ENCODE measurements around the gene PGAP2.

The PGAP2 gene

DNA sequence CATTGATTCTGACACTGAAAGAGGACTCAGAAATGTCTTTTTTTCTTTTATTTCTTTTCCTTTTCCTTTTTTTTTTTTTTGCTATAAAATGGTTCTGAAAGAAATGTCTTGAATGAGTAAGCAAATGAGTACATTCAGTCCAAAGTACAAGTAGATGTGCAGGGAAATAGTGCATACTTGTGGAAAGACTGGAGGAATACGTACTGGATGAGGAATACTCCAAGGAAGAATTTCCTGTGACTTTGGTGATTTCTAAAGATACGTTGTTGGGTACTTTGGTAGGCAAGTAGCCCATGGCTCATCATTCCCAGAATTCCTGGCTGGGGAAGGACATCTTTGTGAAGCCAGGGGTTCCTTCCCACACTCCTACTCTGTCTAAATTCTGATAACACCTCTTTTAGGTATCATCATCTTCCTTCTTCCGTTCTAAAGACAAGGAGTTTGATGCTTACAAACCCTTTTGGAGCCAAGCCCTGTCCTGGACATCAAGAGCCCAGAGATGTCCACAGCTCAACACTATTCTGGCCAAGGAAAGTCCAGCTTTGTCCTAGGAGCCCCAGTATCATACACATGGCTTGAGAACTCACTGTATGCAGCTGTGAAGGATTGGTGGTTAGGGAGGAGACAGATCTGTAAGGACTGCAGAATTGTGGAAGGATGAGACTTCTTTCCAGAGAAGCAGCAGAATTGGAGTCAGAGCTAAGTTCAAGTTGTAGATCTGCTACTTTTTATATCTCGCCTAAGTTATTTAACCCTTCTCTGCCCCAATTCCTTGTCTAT, 6.2 kb upstream of the PGAP2 start:
- H3K36me3 ChIP-seq (ENCODE audit: control insufficient read depth in 2 of 2, insufficient read depth in 1 of 2, low read length in 2 of 2) = no peaks in the 10 kb centered on the region
- ChIA-PET POLR2A (interaction anchor here (0.6 to 0.7 kb wide), 2 partner anchors 12 to 377 kb away, joined by 3 to 4 read pairs; no protein-coding TSS in a partner anchor), CTCF (interaction anchor here (1.0 kb wide), 1 partner anchor 47 kb away, joined by 3 read pairs; no protein-coding TSS in a partner anchor)
- H3K27ac ChIP-seq (ENCODE audit: extremely low read depth, low read depth, low read length) = no peak overlapping the region
- TF ChIP-seq ZNF558 (tag by site-specific recombination; IDR thresholded peaks at IDR 0.05) (no peak), ZNF654 (tag by site-specific recombination; IDR thresholded peaks at IDR 0.05; ENCODE audit: low read depth) (no peak)
- H3K9me3 ChIP-seq (ENCODE audit: control insufficient read depth, insufficient read depth, low read depth, low read length) = no peaks in the 10 kb centered on the region
- H3K4me3 ChIP-seq (ENCODE audit: low read depth, low read length) = no peak overlapping the region
- H3K4me1 ChIP-seq (ENCODE audit: control insufficient read depth, insufficient read depth, low read length) = no peaks in the 10 kb centered on the region

DNA sequence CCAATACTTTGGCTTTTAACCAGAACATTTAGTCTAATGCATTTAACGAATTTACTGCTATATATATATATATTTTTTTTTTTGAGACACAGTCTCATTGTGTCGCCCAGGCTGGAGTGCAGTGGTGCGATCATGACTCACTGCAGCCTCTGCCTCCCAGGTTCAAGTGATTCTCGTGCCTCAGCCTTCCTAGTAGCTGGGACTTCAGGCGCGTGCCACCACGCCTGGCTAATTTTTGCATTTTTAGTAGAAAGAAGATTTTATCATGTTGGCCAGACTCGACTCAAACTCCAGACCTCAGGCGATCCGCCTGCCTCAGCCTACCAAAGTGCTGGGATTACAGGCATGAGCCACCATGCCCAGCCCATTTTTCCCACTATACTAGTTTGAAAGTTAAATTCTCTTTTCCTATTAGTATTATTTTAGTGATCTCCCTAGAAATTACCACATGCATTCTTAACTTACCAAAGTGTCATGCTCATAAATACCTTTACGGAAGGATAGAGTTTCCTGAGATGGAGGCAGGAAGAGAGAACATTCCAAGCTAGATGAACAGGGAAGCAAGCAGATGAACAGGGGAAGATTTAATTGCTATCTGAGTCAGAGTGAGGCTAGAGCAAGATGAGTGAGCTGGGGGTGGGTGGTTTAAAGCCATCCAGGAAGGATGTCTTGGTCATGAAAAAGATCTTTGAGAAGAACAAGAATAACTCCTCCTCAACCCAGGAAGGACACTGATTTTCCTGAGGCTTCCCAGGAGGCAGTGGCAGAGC, 4.4 kb upstream of the PGAP2 start:
- ChIA-PET POLR2A (interaction anchor here (0.5 kb wide), 1 partner anchor 241 kb away, joined by 4 read pairs; no protein-coding TSS in a partner anchor), CTCF (interaction anchor here (0.6 to 0.7 kb wide), 2 partner anchors 28 to 79 kb away, joined by 3 read pairs; no protein-coding TSS in a partner anchor)
- TF ChIP-seq, protein P1, sequence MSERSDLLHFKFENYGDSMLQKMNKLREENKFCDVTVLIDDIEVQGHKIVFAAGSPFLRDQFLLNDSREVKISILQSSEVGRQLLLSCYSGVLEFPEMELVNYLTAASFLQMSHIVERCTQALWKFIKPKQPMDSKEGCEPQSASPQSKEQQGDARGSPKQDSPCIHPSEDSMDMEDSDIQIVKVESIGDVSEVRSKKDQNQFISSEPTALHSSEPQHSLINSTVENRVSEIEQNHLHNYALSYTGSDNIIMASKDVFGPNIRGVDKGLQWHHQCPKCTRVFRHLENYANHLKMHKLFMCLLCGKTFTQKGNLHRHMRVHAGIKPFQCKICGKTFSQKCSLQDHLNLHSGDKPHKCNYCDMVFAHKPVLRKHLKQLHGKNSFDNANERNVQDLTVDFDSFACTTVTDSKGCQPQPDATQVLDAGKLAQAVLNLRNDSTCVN (tag by site-specific recombination; optimal IDR thresholded peaks at IDR 0.05) = no peak
- TF ChIP-seq ZNF560 (tag by site-specific recombination; IDR thresholded peaks at IDR 0.05; ENCODE audit: borderline replicate concordance) (no peak), ZSCAN23 (tag by site-specific recombination; IDR thresholded peaks at IDR 0.05) (no peak), GLIS2 (tag by site-specific recombination; IDR thresholded peaks at IDR 0.05) (no peak), ZNF510 (tag by site-specific recombination; IDR thresholded peaks at IDR 0.05; ENCODE audit: insufficient replicate concordance) (no peak), WT1 (tag by site-specific recombination; IDR thresholded peaks at IDR 0.05) (no peak), ZNF324 (tag by site-specific recombination; IDR thresholded peaks at IDR 0.05) (no peak)
- TF ChIP-seq, protein P2, sequence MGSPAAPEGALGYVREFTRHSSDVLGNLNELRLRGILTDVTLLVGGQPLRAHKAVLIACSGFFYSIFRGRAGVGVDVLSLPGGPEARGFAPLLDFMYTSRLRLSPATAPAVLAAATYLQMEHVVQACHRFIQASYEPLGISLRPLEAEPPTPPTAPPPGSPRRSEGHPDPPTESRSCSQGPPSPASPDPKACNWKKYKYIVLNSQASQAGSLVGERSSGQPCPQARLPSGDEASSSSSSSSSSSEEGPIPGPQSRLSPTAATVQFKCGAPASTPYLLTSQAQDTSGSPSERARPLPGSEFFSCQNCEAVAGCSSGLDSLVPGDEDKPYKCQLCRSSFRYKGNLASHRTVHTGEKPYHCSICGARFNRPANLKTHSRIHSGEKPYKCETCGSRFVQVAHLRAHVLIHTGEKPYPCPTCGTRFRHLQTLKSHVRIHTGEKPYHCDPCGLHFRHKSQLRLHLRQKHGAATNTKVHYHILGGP (tag by site-specific recombination; IDR thresholded peaks at IDR 0.05) = no peak
- TF ChIP-seq, protein P3, sequence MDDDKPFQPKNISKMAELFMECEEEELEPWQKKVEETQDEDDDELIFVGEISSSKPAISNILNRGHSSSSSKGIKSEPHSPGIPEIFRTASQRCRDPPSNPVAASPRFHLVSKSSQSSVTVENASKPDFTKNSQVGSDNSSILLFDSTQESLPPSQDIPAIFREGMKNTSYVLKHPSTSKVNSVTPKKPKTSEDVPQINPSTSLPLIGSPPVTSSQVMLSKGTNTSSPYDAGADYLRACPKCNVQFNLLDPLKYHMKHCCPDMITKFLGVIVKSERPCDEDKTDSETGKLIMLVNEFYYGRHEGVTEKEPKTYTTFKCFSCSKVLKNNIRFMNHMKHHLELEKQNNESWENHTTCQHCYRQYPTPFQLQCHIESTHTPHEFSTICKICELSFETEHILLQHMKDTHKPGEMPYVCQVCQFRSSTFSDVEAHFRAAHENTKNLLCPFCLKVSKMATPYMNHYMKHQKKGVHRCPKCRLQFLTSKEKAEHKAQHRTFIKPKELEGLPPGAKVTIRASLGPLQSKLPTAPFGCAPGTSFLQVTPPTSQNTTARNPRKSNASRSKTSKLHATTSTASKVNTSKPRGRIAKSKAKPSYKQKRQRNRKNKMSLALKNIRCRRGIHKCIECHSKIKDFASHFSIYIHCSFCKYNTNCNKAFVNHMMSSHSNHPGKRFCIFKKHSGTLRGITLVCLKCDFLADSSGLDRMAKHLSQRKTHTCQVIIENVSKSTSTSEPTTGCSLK (tag by site-specific recombination; IDR thresholded peaks at IDR 0.05) = no peak
- TF ChIP-seq, protein P4, sequence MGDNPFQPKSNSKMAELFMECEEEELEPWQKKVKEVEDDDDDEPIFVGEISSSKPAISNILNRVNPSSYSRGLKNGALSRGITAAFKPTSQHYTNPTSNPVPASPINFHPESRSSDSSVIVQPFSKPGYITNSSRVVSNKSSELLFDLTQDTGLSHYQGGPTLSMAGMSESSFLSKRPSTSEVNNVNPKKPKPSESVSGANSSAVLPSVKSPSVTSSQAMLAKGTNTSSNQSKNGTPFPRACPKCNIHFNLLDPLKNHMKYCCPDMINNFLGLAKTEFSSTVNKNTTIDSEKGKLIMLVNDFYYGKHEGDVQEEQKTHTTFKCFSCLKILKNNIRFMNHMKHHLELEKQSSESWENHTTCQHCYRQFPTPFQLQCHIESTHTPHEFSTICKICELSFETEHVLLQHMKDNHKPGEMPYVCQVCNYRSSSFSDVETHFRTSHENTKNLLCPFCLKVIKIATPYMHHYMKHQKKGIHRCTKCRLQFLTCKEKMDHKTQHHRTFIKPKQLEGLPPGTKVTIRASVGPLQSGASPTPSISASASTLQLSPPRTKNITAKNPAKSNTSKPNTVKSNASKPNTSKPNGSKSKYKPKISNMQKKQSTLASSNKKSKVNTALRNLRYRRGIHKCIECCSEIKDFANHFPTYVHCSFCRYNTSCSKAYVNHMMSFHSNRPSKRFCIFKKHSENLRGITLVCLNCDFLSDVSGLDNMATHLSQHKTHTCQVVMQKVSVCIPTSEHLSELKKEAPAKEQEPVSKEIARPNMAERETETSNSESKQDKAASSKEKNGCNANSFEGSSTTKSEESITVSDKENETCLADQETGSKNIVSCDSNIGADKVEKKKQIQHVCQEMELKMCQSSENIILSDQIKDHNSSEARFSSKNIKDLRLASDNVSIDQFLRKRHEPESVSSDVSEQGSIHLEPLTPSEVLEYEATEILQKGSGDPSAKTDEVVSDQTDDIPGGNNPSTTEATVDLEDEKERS (tag by site-specific recombination; IDR thresholded peaks at IDR 0.05) = no peak
- TF ChIP-seq, protein P5, sequence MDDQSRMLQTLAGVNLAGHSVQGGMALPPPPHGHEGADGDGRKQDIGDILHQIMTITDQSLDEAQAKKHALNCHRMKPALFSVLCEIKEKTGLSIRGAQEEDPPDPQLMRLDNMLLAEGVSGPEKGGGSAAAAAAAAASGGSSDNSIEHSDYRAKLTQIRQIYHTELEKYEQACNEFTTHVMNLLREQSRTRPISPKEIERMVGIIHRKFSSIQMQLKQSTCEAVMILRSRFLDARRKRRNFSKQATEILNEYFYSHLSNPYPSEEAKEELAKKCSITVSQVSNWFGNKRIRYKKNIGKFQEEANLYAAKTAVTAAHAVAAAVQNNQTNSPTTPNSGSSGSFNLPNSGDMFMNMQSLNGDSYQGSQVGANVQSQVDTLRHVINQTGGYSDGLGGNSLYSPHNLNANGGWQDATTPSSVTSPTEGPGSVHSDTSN (CRISPR knock-in tag; IDR thresholded peaks at IDR 0.05) = no peak

More for the DNA sequence above, 4.4 kb upstream of the PGAP2 start:
- H3K36me3 ChIP-seq (ENCODE audit: control insufficient read depth in 2 of 2, insufficient read depth in 1 of 2, low read length in 2 of 2) = no peaks in the 10 kb centered on the region
- no peak overlapping the region for H3K4me3 ChIP-seq (ENCODE audit: low read depth, low read length)
- no peaks in the 10 kb centered on the region for H3K4me1 ChIP-seq (ENCODE audit: control insufficient read depth, insufficient read depth, low read length)
- no peaks in the 10 kb centered on the region for H3K9me3 ChIP-seq (ENCODE audit: control insufficient read depth, insufficient read depth, low read depth, low read length)
- no peak overlapping the region for H3K27ac ChIP-seq (ENCODE audit: extremely low read depth, low read depth, low read length)
